Subcutaneous adipose tissue (tissue), 4 donors: ENCODE results near the gene GTF3C2. TPM values are rescaled to one million over a fixed set of nuclear protein-coding genes. Genes with fewer than 3 reads are reported as not detected.

Experiments used
- total RNA-seq, 4 donors: library from RNA; depleted of rRNA; stranded (reverse); fragments of >200 nt; gene quantifications; one replicate each; pipeline ENCODE4 v1.1.0, GENCODE V29; 2016
- TF ChIP-seq, protein P1 (sequence below): fragments of 450-650 bp; IDR thresholded peaks from one replicate; pipeline ENCODE4 v1.5.1; 2016; ENCODE audit warnings: low read depth, mild to moderate bottlenecking, control low read depth, antibody characterized with exemption, moderate library complexity

Gene GTF3C2
- total RNA-seq, 4 donors from 2014 or later: 28.0 to 43.0 (median 34.0) TPM

DNA sequence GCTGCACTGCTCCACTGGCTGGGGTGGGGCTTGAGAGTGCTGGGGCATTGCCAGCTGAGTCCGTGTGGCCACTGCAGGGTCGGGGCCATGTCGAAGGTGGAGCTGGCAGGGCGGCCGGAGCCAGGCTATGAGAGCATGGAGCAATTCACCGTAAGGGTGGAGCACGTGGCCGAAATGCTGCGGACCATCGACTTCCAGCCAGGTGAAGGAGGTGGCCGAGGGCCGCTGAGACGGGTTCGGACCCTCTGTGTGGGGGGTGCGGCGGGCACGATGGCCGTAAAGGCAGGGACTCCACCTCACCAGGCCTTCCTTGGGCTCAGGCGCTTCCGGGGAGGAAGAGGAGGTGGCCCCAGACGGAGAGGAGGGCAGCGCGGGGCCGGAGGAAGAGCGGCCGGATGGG is 50.4 kb downstream of the GTF3C2 start:
- TF ChIP-seq, protein P1, sequence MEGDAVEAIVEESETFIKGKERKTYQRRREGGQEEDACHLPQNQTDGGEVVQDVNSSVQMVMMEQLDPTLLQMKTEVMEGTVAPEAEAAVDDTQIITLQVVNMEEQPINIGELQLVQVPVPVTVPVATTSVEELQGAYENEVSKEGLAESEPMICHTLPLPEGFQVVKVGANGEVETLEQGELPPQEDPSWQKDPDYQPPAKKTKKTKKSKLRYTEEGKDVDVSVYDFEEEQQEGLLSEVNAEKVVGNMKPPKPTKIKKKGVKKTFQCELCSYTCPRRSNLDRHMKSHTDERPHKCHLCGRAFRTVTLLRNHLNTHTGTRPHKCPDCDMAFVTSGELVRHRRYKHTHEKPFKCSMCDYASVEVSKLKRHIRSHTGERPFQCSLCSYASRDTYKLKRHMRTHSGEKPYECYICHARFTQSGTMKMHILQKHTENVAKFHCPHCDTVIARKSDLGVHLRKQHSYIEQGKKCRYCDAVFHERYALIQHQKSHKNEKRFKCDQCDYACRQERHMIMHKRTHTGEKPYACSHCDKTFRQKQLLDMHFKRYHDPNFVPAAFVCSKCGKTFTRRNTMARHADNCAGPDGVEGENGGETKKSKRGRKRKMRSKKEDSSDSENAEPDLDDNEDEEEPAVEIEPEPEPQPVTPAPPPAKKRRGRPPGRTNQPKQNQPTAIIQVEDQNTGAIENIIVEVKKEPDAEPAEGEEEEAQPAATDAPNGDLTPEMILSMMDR: no peak

DNA sequence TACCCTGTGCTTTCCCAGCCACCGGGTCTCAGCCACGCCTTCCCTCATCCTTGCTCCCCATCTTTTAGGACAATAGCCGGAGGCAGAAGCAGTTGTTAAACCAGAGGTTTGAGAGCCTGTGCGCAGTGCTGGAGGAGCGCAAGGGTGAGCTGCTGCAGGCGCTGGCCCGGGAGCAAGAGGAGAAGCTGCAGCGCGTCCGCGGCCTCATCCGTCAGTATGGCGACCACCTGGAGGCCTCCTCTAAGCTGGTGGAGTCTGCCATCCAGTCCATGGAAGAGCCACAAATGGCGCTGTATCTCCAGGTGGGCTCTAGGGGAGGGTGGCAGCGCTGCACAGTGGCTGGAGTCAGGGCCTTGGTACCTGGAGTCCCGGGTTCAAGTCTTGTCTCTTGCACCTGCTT is 51.0 kb downstream of the GTF3C2 start:
- TF ChIP-seq, protein P1: no peak

DNA sequence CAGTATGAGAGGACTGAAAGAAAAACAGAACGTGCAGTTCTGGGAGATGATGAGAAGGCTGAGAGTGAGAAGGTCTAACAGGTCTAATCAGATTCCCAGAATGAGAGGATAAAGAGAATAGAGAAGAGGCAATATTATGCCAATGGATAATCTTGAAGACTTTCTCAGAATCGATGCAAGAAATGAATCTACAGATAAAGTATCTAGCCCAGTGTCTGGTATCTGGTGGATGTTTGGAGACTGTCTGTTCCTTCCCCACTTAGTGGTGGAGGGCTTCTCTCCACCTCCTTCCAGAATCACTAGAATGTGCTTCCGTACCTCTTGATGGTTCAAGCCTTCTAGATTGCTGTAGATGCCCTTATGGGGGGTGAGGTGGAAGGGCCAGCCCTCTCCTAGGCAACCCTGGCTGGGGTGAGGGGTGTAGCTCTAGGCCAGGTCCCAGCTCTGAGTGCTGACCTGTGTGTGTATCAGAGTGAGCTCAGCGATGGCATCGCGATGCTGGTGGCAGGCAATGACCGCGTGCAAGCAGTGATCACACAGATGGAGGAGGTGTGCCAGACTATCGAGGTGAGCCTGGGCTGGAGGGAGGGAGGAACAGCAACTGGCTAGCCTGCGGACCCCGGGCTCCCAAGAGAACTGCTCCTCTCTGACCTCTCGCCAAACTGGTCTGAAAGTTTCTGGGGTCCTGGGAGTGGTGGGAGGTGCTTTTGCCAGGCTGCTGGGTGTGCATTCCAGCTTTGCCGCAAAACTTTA is 51.9 kb downstream of the GTF3C2 start:
- TF ChIP-seq, protein P1: no peak

DNA sequence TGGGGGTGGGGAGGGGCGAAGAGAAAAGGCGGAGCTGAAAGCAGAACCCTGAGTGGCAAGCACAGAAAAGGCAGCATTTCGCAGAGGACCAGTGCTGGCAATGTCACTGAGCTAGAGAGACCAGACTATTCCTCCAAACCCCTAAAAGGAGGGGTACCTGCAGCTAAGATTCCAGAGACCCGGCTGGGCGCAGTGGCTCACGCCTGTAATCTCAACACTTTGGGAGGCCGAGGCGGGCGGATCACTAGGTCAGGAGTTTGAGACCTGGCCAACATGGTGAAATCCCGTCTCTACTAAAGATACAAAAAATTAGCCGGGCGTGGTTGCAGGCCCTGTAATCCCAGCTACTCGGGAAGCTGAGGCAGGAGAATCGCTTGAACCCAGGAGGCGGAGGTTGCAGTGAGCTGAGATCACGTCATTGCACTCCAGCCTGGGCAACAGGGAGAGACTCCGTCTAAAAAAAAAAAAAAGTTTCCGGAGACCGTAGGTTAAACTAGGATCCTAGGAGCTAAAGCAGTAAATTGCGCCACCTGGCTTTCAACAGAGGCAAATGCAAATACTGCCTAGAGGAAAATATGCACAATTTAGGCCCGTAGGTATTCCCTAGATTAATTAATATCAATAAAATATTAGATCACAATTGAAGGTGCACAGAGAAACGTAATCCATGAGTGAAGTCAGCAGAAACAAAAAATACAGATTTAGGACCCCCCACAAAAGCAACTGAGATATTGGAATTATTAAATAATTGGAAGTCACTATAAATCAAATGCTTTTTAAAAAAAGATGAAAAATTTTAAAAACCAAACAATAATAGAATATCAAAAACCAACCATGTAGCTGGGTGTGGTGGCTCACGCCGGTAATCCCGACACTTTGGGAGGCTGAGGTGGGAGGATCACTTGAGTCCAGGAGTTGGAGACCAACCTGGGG is 53.2 kb downstream of the GTF3C2 start:
- TF ChIP-seq, protein P1: no peak

DNA sequence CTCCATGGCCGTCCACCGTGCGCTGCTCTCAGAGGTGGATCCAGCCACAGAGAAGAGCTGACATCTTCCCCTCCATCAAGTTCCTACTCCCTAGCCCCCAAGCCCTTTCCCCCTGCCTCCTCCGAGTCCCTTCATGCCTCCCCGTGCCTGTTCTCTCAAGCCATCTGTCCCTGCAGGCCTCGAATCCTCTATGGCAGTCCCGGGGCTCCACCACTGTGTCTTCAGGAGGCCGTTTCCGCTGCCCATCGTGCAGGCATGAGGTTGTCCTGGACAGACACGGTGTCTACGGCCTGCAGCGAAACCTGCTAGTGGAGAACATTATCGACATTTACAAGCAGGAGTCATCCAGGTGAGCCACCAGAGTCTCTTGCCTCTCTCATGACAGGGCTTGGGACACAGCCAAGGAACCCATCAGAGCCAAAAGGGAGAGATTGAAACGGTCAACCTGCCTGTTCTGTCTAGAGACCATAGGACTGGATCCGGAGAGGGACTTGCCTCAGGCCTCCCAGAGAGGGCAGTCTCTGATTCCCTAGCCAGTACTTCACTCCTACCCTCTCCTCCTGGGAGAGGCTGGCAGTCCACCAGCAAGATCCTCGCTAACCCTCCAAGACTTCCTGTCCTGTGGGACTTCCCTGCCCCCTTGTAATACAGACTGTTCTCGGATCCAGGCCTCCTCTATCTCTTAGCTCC is 58.0 kb downstream of the GTF3C2 start:
- TF ChIP-seq, protein P1: no peak

DNA sequence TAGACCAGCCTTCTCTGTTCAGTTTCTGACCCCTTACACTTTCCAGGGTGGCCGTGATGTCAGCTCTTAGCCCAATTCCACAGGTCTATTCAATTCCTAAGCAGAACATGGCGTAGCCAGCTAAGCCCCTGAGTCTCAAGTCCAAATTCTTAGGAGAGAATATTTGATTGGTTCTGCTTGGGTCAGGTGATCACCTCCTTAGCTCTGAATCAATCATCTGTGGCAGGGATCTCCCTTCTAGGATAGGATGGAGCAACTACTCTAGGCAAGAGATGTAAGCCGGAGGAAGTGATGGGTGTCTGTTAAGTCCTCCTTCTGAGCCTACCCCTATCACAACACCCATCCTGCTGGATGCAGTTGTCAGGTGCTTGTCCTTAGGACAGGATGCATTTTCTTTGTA is 59.4 kb downstream of the GTF3C2 start:
- TF ChIP-seq, protein P1: no peak

DNA sequence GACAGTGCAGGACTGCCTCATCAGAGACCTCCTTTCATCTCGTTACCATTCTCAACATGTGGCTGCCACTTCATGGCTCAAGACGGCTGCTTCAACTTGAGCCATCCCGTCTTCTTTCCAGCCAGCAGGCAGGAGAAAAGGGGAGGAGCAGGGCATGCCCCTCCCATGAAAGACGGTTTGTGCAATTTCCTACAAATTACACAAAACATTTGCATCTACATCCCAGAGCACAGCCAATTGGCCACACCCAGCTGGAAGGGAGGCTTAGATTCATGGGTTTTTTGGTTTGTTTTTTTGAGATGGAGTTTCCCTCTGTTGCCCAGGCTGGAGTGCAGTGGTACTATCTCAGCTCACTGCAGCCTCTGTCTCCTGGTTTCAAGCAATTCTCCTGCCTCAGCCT is 60.1 kb downstream of the GTF3C2 start:
- TF ChIP-seq, protein P1: no peak
